Measurements from ENCODE around the gene SARDH. TPM values are rescaled to one million over a fixed set of nuclear protein-coding genes. Genes with fewer than 3 reads are reported as not detected.
A peak's percentile ranks its signal among the peaks of the same experiment; 100 is the strongest.

Gene SARDH
- total and polyA plus RNA-seq, 4 donors, result 0.84 to 3.0 (median 2.0) TPM; not detected in 1

GRCh38 chr9:133715866-133716563 is 22.1 kb downstream of the SARDH start:
- intact Hi-C loops (cut with DNase I), result no loop called here
- no peaks in the 10 kb centered on the region for H3K27me3 ChIP-seq (ENCODE audit: control insufficient read depth in 1 of 2, insufficient read depth in 2 of 2, low read length in 1 of 2)
- no peak for ATAC-seq (ENCODE audit: low FRiP score)
- peak; percentile 45 to 73 for DNase-seq
- H3K9me3 ChIP-seq (ENCODE audit: control insufficient read depth, low read length), result no peaks in the 10 kb centered on the region
- 69 to 73% methylated on average over 21 of the region's 21 CpGs for WGBS, 2 donors
- H3K4me1 ChIP-seq (ENCODE audit: control insufficient read depth in 1 of 2, insufficient read depth in 2 of 2, low read length in 2 of 2), result no peaks in the 10 kb centered on the region
- H3K4me3 ChIP-seq (ENCODE audit: low read length in 2 of 2), result no peak overlapping the region
- no peak overlapping the region for H3K27ac ChIP-seq (ENCODE audit: low read depth in 1 of 2, low read length in 2 of 2)
- no peaks in the 10 kb centered on the region for H3K36me3 ChIP-seq (ENCODE audit: control insufficient read depth in 1 of 2, insufficient read depth in 2 of 2, low read length in 1 of 2)

- Histone ChIP-seq H3K4me1 (ENCODE audit: control insufficient read depth in 1 of 2, insufficient read depth in 2 of 2, low read length in 2 of 2) (no peaks in the 10 kb centered on the region), H3K9me3 (ENCODE audit: control insufficient read depth, low read length) (no peaks in the 10 kb centered on the region), H3K27ac (ENCODE audit: low read depth in 1 of 2, low read length in 2 of 2) (no peak overlapping the region), H3K4me3 (ENCODE audit: low read length in 2 of 2) (no peak overlapping the region), H3K36me3 (ENCODE audit: control insufficient read depth in 1 of 2, insufficient read depth in 2 of 2, low read length in 1 of 2) (no peaks in the 10 kb centered on the region), H3K27me3 (ENCODE audit: control insufficient read depth in 1 of 2, insufficient read depth in 2 of 2, low read length in 1 of 2) (no peaks in the 10 kb centered on the region)
- intact Hi-C loops (cut with DNase I), result no loop called here
- WGBS, 2 donors, result 75 to 77% methylated on average over 23 of the region's 23 CpGs
- DNase-seq, result peak; percentile 53 to 75
- no peak for ATAC-seq (ENCODE audit: low FRiP score)
These were observed 22.8 kb downstream of the SARDH start for GRCh38 chr9:133715295-133715865.

- H3K27me3 ChIP-seq (ENCODE audit: control insufficient read depth in 1 of 2, insufficient read depth in 2 of 2, low read length in 1 of 2), result no peaks in the 10 kb centered on the region
- H3K4me1 ChIP-seq (ENCODE audit: control insufficient read depth in 1 of 2, insufficient read depth in 2 of 2, low read length in 2 of 2), result no peaks in the 10 kb centered on the region
- intact Hi-C loops (cut with DNase I), result no loop called here
- ATAC-seq (ENCODE audit: low FRiP score), result no peak
- H3K9me3 ChIP-seq (ENCODE audit: control insufficient read depth, low read length), result no peaks in the 10 kb centered on the region
- no peaks in the 10 kb centered on the region for H3K36me3 ChIP-seq (ENCODE audit: control insufficient read depth in 1 of 2, insufficient read depth in 2 of 2, low read length in 1 of 2)
- 86 to 89% methylated on average over 15 of the region's 15 CpGs for WGBS, 2 donors
- no peak overlapping the region for H3K4me3 ChIP-seq (ENCODE audit: low read length in 2 of 2)
- DNase-seq, result peak; percentile 54 to 71
- no peak overlapping the region for H3K27ac ChIP-seq (ENCODE audit: low read depth in 1 of 2, low read length in 2 of 2)
These were observed 23.4 kb downstream of the SARDH start for GRCh38 chr9:133714606-133715294.

- H3K4me3 ChIP-seq (ENCODE audit: low read length in 2 of 2), result no peak overlapping the region
- H3K9me3 ChIP-seq (ENCODE audit: control insufficient read depth, low read length), result no peaks in the 10 kb centered on the region
- 86 to 89% methylated on average over 18 of the region's 18 CpGs for WGBS, 2 donors
- DNase-seq (peak; percentile 43 to 57), ATAC-seq (ENCODE audit: low FRiP score) (no peak)
- H3K36me3 ChIP-seq (ENCODE audit: control insufficient read depth in 1 of 2, insufficient read depth in 2 of 2, low read length in 1 of 2), result no peaks in the 10 kb centered on the region
- no peaks in the 10 kb centered on the region for H3K27me3 ChIP-seq (ENCODE audit: control insufficient read depth in 1 of 2, insufficient read depth in 2 of 2, low read length in 1 of 2)
- H3K27ac ChIP-seq (ENCODE audit: low read depth in 1 of 2, low read length in 2 of 2), result no peak overlapping the region
- intact Hi-C loops (cut with DNase I), result no loop called here
- H3K4me1 ChIP-seq (ENCODE audit: control insufficient read depth in 1 of 2, insufficient read depth in 2 of 2, low read length in 2 of 2), result no peaks in the 10 kb centered on the region
These were observed 24.1 kb downstream of the SARDH start for GRCh38 chr9:133713960-133714495.

GRCh38 chr9:133713150-133713959 is 24.8 kb downstream of the SARDH start:
- DNase-seq, result peak; percentile 6 to 73
- Histone ChIP-seq H3K4me1 (ENCODE audit: control insufficient read depth in 1 of 2, insufficient read depth in 2 of 2, low read length in 2 of 2) (no peaks in the 10 kb centered on the region), H3K9me3 (ENCODE audit: control insufficient read depth, low read length) (no peaks in the 10 kb centered on the region), H3K27me3 (ENCODE audit: control insufficient read depth in 1 of 2, insufficient read depth in 2 of 2, low read length in 1 of 2) (no peaks in the 10 kb centered on the region), H3K27ac (ENCODE audit: low read depth in 1 of 2, low read length in 2 of 2) (no peak overlapping the region), H3K4me3 (ENCODE audit: low read length in 2 of 2) (no peak overlapping the region), H3K36me3 (ENCODE audit: control insufficient read depth in 1 of 2, insufficient read depth in 2 of 2, low read length in 1 of 2) (no peaks in the 10 kb centered on the region)
- no peak for ATAC-seq (ENCODE audit: low FRiP score)
- 79 to 80% methylated on average over 25 of the region's 25 CpGs for WGBS, 2 donors
- intact Hi-C loops (cut with DNase I), result no loop called here

- intact Hi-C loops (cut with DNase I), result no loop called here
- Histone ChIP-seq H3K27ac (ENCODE audit: low read depth in 1 of 2, low read length in 2 of 2) (no peak overlapping the region), H3K9me3 (ENCODE audit: control insufficient read depth, low read length) (no peaks in the 10 kb centered on the region), H3K4me1 (ENCODE audit: control insufficient read depth in 1 of 2, insufficient read depth in 2 of 2, low read length in 2 of 2) (no peaks in the 10 kb centered on the region), H3K27me3 (ENCODE audit: control insufficient read depth in 1 of 2, insufficient read depth in 2 of 2, low read length in 1 of 2) (no peaks in the 10 kb centered on the region), H3K36me3 (ENCODE audit: control insufficient read depth in 1 of 2, insufficient read depth in 2 of 2, low read length in 1 of 2) (no peaks in the 10 kb centered on the region), H3K4me3 (ENCODE audit: low read length in 2 of 2) (no peak overlapping the region)
- peak; percentile 35 to 72 for DNase-seq
- WGBS, 2 donors, result 88 to 94% methylated on average over 22 of the region's 22 CpGs
- ATAC-seq (ENCODE audit: low FRiP score), result no peak
These were observed 25.7 kb downstream of the SARDH start for GRCh38 chr9:133712221-133713100.

- H3K27ac ChIP-seq (ENCODE audit: low read depth in 1 of 2, low read length in 2 of 2), result no peak overlapping the region
- H3K4me3 ChIP-seq (ENCODE audit: low read length in 2 of 2), result no peak overlapping the region
- H3K36me3 ChIP-seq (ENCODE audit: control insufficient read depth in 1 of 2, insufficient read depth in 2 of 2, low read length in 1 of 2), result no peaks in the 10 kb centered on the region
- H3K9me3 ChIP-seq (ENCODE audit: control insufficient read depth, low read length), result no peaks in the 10 kb centered on the region
- WGBS, 2 donors, result 77 to 82% methylated on average over 32 of the region's 32 CpGs
- DNase-seq, result peak; percentile 40 to 73
- intact Hi-C loops (cut with DNase I), result no loop called here
- ATAC-seq (ENCODE audit: low FRiP score), result no peak
- H3K4me1 ChIP-seq (ENCODE audit: control insufficient read depth in 1 of 2, insufficient read depth in 2 of 2, low read length in 2 of 2), result no peaks in the 10 kb centered on the region
- H3K27me3 ChIP-seq (ENCODE audit: control insufficient read depth in 1 of 2, insufficient read depth in 2 of 2, low read length in 1 of 2), result no peaks in the 10 kb centered on the region
These were observed 26.5 kb downstream of the SARDH start for GRCh38 chr9:133711428-133712220.

All from aorta (tissue), 5 donors.